HepG2 (cell line): ENCODE data around the gene BRI3BP. TPM values are rescaled to one million over a fixed set of nuclear protein-coding genes. Genes with fewer than 3 reads are reported as not detected.

Source experiments
- ATAC-seq: fragments of 200-7000 bp; cut with Tn5 transposase; 3 replicates; pipeline ENCODE4 v1.9.1; 2020; ENCODE audit warnings: mild to moderate bottlenecking, moderate library complexity
- BruUV-seq: library from RNA; stranded (reverse); fragments of 400-500 nt; replicated peaks from 2 replicates; lab custom pipeline; 2021; lab: Mats Ljungman, UMichigan
- CTCF ChIA-PET: fragments of 300-600 bp; formaldehyde crosslinking; extraction: SDS; loops from one replicate; lab custom pipeline; 2021; ENCODE audit warnings: low total read pairs, inconsistent platforms, low intra/inter-chr PET ratio; lab: Yijun Ruan, JAX
- POLR2A ChIA-PET: fragments of 350-600 bp; sonication (Branson Sonifier 250); formaldehyde crosslinking; loops from one replicate; lab custom pipeline; 2020; ENCODE audit warnings: antibody characterized with exemption, inconsistent platforms; lab: Yijun Ruan, JAX
- DNase-seq: peaks from one replicate; pipeline ENCODE4 v3.0.0-alpha.2; 2015; ENCODE audit warnings: low spot score
- FAIRE-seq: peaks from 3 replicates; lab custom pipeline; 2011; peaks lifted over from hg19 to GRCh38; lab: Jason Lieb, UNC
- H2AFZ ChIP-seq: one replicate; pipeline ENCODE4 v1.6.1; 2011; ENCODE audit warnings: low read length, inconsistent platforms
- H3K27ac ChIP-seq: fragments of 300-600 bp; 3 replicates; pipeline ENCODE4 v1.8.0; 2011; ENCODE audit warnings: mixed run types, mild to moderate bottlenecking, mixed read lengths, low read length, inconsistent platforms; ENCODE audit not compliant: insufficient read depth; ENCODE audit errors: extremely low read length
- H3K27me3 ChIP-seq, 2 experiments: fragments of 200-600 bp in 1 of 2; 2 replicates in 1 of 2; 3 replicates in 1 of 2; pipeline versions ENCODE4 v1.6.0 to v1.8.0; 2011; ENCODE audit warnings: low read length in 2 of 2, mild to moderate bottlenecking in 2 of 2, moderate library complexity in 2 of 2, inconsistent platforms in 1 of 2; ENCODE audit not compliant: insufficient read depth in 2 of 2, control insufficient read depth in 1 of 2
- H3K36me3 ChIP-seq, 2 experiments: fragments of 200-600 bp in 1 of 2; replicated peaks in 1 of 2; 2 replicates in 1 of 2; 3 replicates in 1 of 2; pipeline versions ENCODE4 v1.5.1 to v1.8.0; 2011; ENCODE audit warnings: low read length in 2 of 2, inconsistent platforms in 1 of 2; ENCODE audit not compliant: insufficient read depth in 2 of 2, control insufficient read depth in 1 of 2
- H3K4me1 ChIP-seq: 2 replicates; pipeline ENCODE4 v1.5.1; 2012; ENCODE audit warnings: low read length, inconsistent platforms; ENCODE audit not compliant: insufficient read depth
- H3K4me2 ChIP-seq: 2 replicates; pipeline ENCODE4 v1.6.0; 2011; ENCODE audit warnings: low read depth, low read length, inconsistent platforms
- H3K4me3 ChIP-seq, 3 experiments: fragments of 200-600 bp in 1 of 3; sonication (generic), shearing (Covaris generic) in 1 of 3; replicated peaks in 1 of 3; 2 replicates each; pipeline ENCODE4 v1.5.1; 2011 to 2016; ENCODE audit warnings: low read length in 3 of 3, inconsistent platforms in 2 of 3, low read depth in 2 of 3, mild to moderate bottlenecking in 2 of 3, control low read depth in 1 of 3, mixed read lengths in 1 of 3; ENCODE audit not compliant: insufficient read depth in 1 of 3
- H3K79me2 ChIP-seq: one replicate; pipeline ENCODE4 v1.6.1; 2011; ENCODE audit warnings: low read length, inconsistent platforms; ENCODE audit not compliant: insufficient read depth
- H3K9ac ChIP-seq: 2 replicates; pipeline ENCODE4 v1.6.0; 2011; ENCODE audit warnings: mild to moderate bottlenecking, low read depth, low read length, inconsistent platforms; ENCODE audit not compliant: insufficient read depth
- H3K9me3 ChIP-seq: 2 replicates; pipeline ENCODE4 v1.5.1; 2012; ENCODE audit warnings: mild to moderate bottlenecking, low read length
- H4K20me1 ChIP-seq: 2 replicates; pipeline ENCODE4 v1.6.0; 2011; ENCODE audit warnings: inconsistent platforms, mild to moderate bottlenecking, low read length, moderate library complexity; ENCODE audit not compliant: insufficient read depth
- CENPX ChIP-seq: sonication (generic); formaldehyde crosslinking; IDR thresholded peaks from 2 replicates; pipeline ENCODE4 v1.9.0; 2021; ENCODE audit warnings: mild to moderate bottlenecking, missing genetic modification reagents, moderate library complexity
- DZIP1 ChIP-seq: sonication (generic); formaldehyde crosslinking; IDR thresholded peaks from 2 replicates; pipeline ENCODE4 v1.5.0; 2020; ENCODE audit warnings: mild to moderate bottlenecking, missing genetic modification reagents
- HCFC1 ChIP-seq: fragments of 150-350 bp; IDR thresholded peaks from 2 replicates; pipeline ENCODE4 v1.6.1; 2014; ENCODE audit warnings: low read depth, low read length
- ZNF121 ChIP-seq: sonication (generic); formaldehyde crosslinking; IDR thresholded peaks from 2 replicates; pipeline ENCODE4 v1.5.0; 2020; ENCODE audit warnings: mild to moderate bottlenecking, missing genetic modification reagents
- ZNF660 ChIP-seq: sonication (generic); formaldehyde crosslinking; IDR thresholded peaks from 2 replicates; pipeline ENCODE4 v1.5.1; 2020; ENCODE audit warnings: mild to moderate bottlenecking, low read depth, missing genetic modification reagents, borderline replicate concordance
- ZNF816 ChIP-seq: sonication (generic); formaldehyde crosslinking; IDR thresholded peaks from 2 replicates; pipeline ENCODE4 v1.8.0; 2022; ENCODE audit warnings: missing genetic modification reagents, mild to moderate bottlenecking, borderline replicate concordance
- WGBS: methylation state at CpG from one replicate; pipeline ENCODE4 v1.1.6; 2017; ENCODE audit warnings: low lambda C conversion rate; 5-methylcytosine and 5-hydroxymethylcytosine counted together
- in situ Hi-C: cut with HindIII; loops from 2 replicates; pipeline ENCODE4 v1.10.0; 2017; ENCODE audit warnings: low pct_unique_long_range_greater_than_20kb; ENCODE audit not compliant: extremely low pct_ligation_motif_present
- intact Hi-C: fragments of 100-400 bp; cut with micrococcal nuclease; formaldehyde crosslinking; loops from one replicate; pipeline ENCODE4 v1.10.0; 2022; ENCODE audit not compliant: unreplicated experiment
- polyA plus RNA-seq, 8 experiments: library from polyadenylated mRNA; depleted of rRNA in 3 of 8; stranded (reverse) in 7 of 8; unstranded in 1 of 8; fragments of >200 nt; fragmentation: Illumina TruSeq in 4 of 8; extraction: Trizol in 4 of 8; gene quantifications; 2 replicates each; pipeline versions ENCODE4 v1.2.1 to v1.2.3, GENCODE V29; 2011 to 2016; ENCODE audit warnings: low read depth in 4 of 8, missing spikeins in 1 of 8, mixed read lengths in 1 of 8; ENCODE audit not compliant: insufficient read depth in 1 of 8
- total RNA-seq, 5 experiments: library from RNA; depleted of rRNA; stranded (reverse); fragments of >200 nt; fragmentation: Illumina TruSeq; extraction: Trizol; gene quantifications; 2 replicates each; pipeline ENCODE4 v1.2.3, GENCODE V29; 2016; ENCODE audit warnings: low read depth in 1 of 5
- TF ChIP-seq, protein P1 (sequence below): IDR thresholded peaks from 2 replicates; pipeline ENCODE4 v1.6.1; 2012; ENCODE audit warnings: low read length, improper control_type of control experiment
- TF ChIP-seq, protein P2 (sequence below): sonication (generic); formaldehyde crosslinking; IDR thresholded peaks from 2 replicates; pipeline ENCODE4 v1.4.0; 2020; ENCODE audit warnings: missing genetic modification reagents, mild to moderate bottlenecking, borderline replicate concordance

The BRI3BP gene
- total and polyA plus RNA-seq, 2 of the 13 experiments (the other 11 are each of a cell fraction or from before 2014, with no cell fraction given), result 7.5 to 21.1 TPM

DNA sequence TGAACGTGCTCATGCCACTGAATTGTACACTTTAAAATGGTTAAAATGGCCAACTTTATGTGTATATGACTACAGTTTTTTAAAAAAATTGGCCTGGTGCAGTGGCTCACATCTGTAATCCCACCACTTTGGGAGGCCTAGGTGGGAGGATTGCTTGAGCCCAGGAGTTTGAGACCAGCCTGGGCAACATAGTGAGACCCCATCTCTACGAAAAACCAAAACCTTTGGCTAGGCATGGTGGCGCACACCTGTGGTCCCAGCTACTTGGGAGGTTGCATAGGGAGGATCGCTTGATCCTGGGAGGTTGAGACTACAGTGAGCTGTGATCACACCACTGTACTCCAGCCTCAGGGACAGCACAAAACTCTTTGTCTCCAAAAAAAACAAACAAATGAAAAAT is 5.3 kb downstream of the BRI3BP start:
- Histone ChIP-seq H2AFZ (no peak overlapping the region), H3K36me3 (peaks cover 0 to 3% of the 10 kb centered on the region in 2 experiments; a peak in 1 of 5 replicates), H3K4me2 (no peak overlapping the region), H3K79me2 (peaks cover 71% of the 10 kb centered on the region), H3K27ac (no peak overlapping the region), H3K4me3 (no peak overlapping the region), H3K9me3 (no peaks in the 10 kb centered on the region), H3K9ac (no peak overlapping the region), H3K27me3 (no peaks in the 10 kb centered on the region; a peak in 1 of 5 replicates), H3K4me1 (peaks cover 18% of the 10 kb centered on the region), H4K20me1 (peaks cover 8% of the 10 kb centered on the region; the same call in 1 of the 2 replicates)
- FAIRE-seq, result no peak
- WGBS, result 70% methylated on average over 4 of the region's 4 CpGs
- CTCF ChIA-PET, result no interaction called here
- no peak for ATAC-seq
- in situ Hi-C loops, result no loop called here
- DNase-seq, result no peak
- intact Hi-C loops, result no loop called here
- no TSS peak for BruUV-seq
- TF ChIP-seq ZNF121 (peak; percentile 20; the same call in 1 of the 2 replicates), ZNF816 (CRISPR knock-in tag) (no peak)
- POLR2A ChIA-PET, result no interaction called here

DNA sequence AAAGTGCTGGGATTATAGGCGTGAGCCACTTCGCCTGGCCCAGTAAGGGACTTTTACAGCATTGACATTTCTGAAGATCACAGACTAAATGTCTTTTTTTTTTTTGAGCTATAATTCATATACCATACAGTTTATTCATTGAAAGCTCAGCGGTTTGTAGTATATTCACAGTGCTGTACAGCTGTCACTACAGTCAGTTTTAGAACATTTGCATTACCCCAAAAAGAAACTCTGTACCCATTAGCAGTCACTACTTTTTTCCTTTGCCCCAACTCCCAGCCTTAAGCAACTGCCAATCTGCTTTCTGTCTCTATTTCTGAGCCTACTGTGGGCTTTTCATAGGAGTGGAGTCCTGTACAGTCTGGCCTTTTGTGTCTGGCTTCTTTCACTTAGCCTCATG is 8.2 kb downstream of the BRI3BP start:
- H3K27me3 ChIP-seq, result no peaks in the 10 kb centered on the region
- POLR2A ChIA-PET, result no interaction called here
- ATAC-seq (no peak), FAIRE-seq (no peak), DNase-seq (no peak)
- in situ Hi-C loops (no loop called here), intact Hi-C loops (no loop called here)
- 0 out of 2 replicates have a peak, but pooled peaks cover 3% of the 10 kb centered on the region for H4K20me1 ChIP-seq
- no peaks in the 10 kb centered on the region for H3K9me3 ChIP-seq
- CTCF ChIA-PET, result no interaction called here
- H3K36me3 ChIP-seq, result peaks cover 1 to 12% of the 10 kb centered on the region in 2 experiments; a peak in 4 of 5 replicates
- peaks cover 66% of the 10 kb centered on the region for H3K79me2 ChIP-seq
- no peak overlapping the region for H3K4me2 ChIP-seq
- WGBS, result 98% methylated on average over 3 of the region's 3 CpGs
- no peak overlapping the region for H3K9ac ChIP-seq
- BruUV-seq, result no TSS peak
- no peak overlapping the region for H2AFZ ChIP-seq
- H3K4me1 ChIP-seq, result no peaks in the 10 kb centered on the region; the same call in 1 of the 2 replicates
- H3K27ac ChIP-seq, result no peak overlapping the region
- H3K4me3 ChIP-seq, result no peak overlapping the region
- no peak for TF ChIP-seq CENPX (CRISPR knock-in tag)
- TF ChIP-seq, protein P1, sequence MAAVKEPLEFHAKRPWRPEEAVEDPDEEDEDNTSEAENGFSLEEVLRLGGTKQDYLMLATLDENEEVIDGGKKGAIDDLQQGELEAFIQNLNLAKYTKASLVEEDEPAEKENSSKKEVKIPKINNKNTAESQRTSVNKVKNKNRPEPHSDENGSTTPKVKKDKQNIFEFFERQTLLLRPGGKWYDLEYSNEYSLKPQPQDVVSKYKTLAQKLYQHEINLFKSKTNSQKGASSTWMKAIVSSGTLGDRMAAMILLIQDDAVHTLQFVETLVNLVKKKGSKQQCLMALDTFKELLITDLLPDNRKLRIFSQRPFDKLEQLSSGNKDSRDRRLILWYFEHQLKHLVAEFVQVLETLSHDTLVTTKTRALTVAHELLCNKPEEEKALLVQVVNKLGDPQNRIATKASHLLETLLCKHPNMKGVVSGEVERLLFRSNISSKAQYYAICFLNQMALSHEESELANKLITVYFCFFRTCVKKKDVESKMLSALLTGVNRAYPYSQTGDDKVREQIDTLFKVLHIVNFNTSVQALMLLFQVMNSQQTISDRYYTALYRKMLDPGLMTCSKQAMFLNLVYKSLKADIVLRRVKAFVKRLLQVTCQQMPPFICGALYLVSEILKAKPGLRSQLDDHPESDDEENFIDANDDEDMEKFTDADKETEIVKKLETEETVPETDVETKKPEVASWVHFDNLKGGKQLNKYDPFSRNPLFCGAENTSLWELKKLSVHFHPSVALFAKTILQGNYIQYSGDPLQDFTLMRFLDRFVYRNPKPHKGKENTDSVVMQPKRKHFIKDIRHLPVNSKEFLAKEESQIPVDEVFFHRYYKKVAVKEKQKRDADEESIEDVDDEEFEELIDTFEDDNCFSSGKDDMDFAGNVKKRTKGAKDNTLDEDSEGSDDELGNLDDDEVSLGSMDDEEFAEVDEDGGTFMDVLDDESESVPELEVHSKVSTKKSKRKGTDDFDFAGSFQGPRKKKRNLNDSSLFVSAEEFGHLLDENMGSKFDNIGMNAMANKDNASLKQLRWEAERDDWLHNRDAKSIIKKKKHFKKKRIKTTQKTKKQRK, result no peak
- TF ChIP-seq DZIP1, result no peak
- no peak for TF ChIP-seq HCFC1
- TF ChIP-seq, protein P2, sequence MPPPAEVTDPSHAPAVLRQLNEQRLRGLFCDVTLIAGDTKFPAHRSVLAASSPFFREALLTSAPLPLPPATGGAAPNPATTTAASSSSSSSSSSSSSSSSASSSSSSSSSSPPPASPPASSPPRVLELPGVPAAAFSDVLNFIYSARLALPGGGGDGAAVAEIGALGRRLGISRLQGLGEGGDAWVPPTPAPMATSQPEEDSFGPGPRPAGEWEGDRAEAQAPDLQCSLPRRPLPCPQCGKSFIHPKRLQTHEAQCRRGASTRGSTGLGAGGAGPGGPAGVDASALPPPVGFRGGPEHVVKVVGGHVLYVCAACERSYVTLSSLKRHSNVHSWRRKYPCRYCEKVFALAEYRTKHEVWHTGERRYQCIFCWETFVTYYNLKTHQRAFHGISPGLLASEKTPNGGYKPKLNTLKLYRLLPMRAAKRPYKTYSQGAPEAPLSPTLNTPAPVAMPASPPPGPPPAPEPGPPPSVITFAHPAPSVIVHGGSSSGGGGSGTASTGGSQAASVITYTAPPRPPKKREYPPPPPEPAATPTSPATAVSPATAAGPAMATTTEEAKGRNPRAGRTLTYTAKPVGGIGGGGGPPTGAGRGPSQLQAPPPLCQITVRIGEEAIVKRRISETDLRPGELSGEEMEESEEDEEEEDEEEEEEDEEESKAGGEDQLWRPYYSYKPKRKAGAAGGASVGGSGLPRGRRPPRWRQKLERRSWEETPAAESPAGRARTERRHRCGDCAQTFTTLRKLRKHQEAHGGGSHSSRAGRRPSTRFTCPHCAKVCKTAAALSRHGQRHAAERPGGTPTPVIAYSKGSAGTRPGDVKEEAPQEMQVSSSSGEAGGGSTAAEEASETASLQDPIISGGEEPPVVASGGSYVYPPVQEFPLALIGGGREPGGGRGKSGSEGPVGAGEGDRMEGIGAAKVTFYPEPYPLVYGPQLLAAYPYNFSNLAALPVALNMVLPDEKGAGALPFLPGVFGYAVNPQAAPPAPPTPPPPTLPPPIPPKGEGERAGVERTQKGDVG (CRISPR knock-in tag), result no peak
- TF ChIP-seq ZNF660 (CRISPR knock-in tag), result no peak
